ENCODE results near the gene USP2.

The USP2 gene

DNA sequence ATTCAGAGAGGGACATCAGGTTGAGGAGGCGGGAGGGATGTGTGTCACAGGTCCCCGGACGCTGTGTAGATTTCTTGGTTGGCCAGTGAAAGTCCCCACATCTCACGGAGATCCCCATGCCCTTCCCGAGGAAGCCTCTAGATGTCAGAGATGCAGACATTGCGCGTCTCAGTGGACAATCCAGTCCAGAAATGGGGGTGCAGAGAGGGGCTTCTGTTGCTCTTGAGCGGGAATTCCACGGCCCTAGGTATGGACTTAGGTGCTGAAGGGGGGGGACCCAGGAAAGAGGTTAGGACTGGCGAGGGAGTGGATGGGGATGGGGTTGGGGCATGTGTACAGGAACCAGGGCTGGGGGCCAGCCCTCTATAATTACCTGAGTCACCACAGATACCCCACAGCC lies 34.5 kb upstream of the USP2 start:
- H3K9ac ChIP-seq (ENCODE audit: low read length), result no peak overlapping the region
- peaks cover 11% of the 10 kb centered on the region for H3K4me1 ChIP-seq (ENCODE audit: control insufficient read depth, insufficient read depth, low read depth, low read length)
- no peaks in the 10 kb centered on the region for H3K9me3 ChIP-seq (ENCODE audit: control insufficient read depth, low read length)
- no peak overlapping the region for H2BK12ac ChIP-seq (ENCODE audit: low read length in 2 of 2)
- no peak overlapping the region for H3K18ac ChIP-seq (ENCODE audit: low read depth in 1 of 2, low read length in 2 of 2)
- no peak overlapping the region for H2AFZ ChIP-seq (ENCODE audit: low read depth, low read length)
- no peak overlapping the region for H3K23ac ChIP-seq (ENCODE audit: low read length in 2 of 2)
- H3K14ac ChIP-seq (ENCODE audit: low read length in 2 of 2), result no peak overlapping the region
- H2BK15ac ChIP-seq (ENCODE audit: low read depth, poor library complexity, severe bottlenecking), result no peak overlapping the region
- DNase-seq, result no peak
- H3K4me3 ChIP-seq (ENCODE audit: insufficient read depth in 1 of 2, low read depth in 1 of 2, low read length in 2 of 2), result no peak overlapping the region
- no peak overlapping the region for H3K4ac ChIP-seq (ENCODE audit: low read depth in 1 of 2, low read length in 2 of 2)
- no peak overlapping the region for H2BK120ac ChIP-seq (ENCODE audit: low read depth, low read length)
- no peak overlapping the region for H2BK5ac ChIP-seq (ENCODE audit: low read depth, low read length, poor library complexity, severe bottlenecking)
- no peak overlapping the region for H3K27ac ChIP-seq (ENCODE audit: low read length, poor library complexity, severe bottlenecking)
- peaks cover 0 to 43% of the 10 kb centered on the region in 2 experiments for H3K27me3 ChIP-seq (ENCODE audit: control insufficient read depth in 1 of 2, insufficient read depth in 1 of 2, low read length in 2 of 2)
- no peak overlapping the region for H4K8ac ChIP-seq (ENCODE audit: low read length)
- no peak overlapping the region for H2AK5ac ChIP-seq (ENCODE audit: low read length, severe bottlenecking)
- no peaks in the 10 kb centered on the region for H3K79me1 ChIP-seq (replicated peaks; ENCODE audit: low read length, poor library complexity, severe bottlenecking)
- H3K4me2 ChIP-seq (ENCODE audit: low read length, poor library complexity, severe bottlenecking), result no peak overlapping the region
- H4K91ac ChIP-seq (ENCODE audit: low read length), result no peak overlapping the region
- WGBS, result 95% methylated on average over 9 of the region's 10 CpGs
- peaks cover 0 to 28% of the 10 kb centered on the region in 2 experiments for H3K36me3 ChIP-seq (ENCODE audit: control insufficient read depth in 1 of 2, insufficient read depth in 2 of 2, low read depth in 1 of 2, low read length in 2 of 2)

DNA sequence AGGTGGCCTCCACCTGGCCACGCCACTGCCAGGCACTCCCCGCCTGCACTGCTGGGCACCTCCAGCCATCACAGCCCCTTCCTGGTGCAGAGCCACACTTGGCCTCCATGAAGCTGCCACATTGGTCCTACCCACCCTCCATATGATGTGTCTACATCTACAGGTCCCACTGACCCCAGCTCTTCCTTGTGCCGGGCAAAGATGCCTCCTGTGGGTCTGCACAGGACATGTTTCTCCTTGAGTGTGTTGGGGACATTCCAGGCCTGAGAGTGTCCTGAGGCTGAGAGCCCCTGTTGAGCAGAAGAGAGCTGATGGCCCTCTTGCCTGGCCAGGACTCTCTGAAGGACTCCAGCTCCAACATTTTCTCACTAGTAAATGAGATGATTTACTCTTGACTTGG lies 34.0 kb upstream of the USP2 start:
- Histone ChIP-seq H2BK12ac (ENCODE audit: low read length in 2 of 2) (no peak overlapping the region), H2AK5ac (ENCODE audit: low read length, severe bottlenecking) (no peak overlapping the region), H2BK5ac (ENCODE audit: low read depth, low read length, poor library complexity, severe bottlenecking) (no peak overlapping the region), H3K14ac (ENCODE audit: low read length in 2 of 2) (no peak overlapping the region), H4K8ac (ENCODE audit: low read length) (no peak overlapping the region), H3K9ac (ENCODE audit: low read length) (no peak overlapping the region), H3K79me1 (replicated peaks; ENCODE audit: low read length, poor library complexity, severe bottlenecking) (no peaks in the 10 kb centered on the region), H3K4me3 (ENCODE audit: insufficient read depth in 1 of 2, low read depth in 1 of 2, low read length in 2 of 2) (no peak overlapping the region), H3K18ac (ENCODE audit: low read depth in 1 of 2, low read length in 2 of 2) (no peak overlapping the region), H3K23ac (ENCODE audit: low read length in 2 of 2) (no peak overlapping the region), H3K4ac (ENCODE audit: low read depth in 1 of 2, low read length in 2 of 2) (no peak overlapping the region), H3K9me3 (ENCODE audit: control insufficient read depth, low read length) (no peaks in the 10 kb centered on the region), H3K27me3 (ENCODE audit: control insufficient read depth in 1 of 2, insufficient read depth in 1 of 2, low read length in 2 of 2) (peaks cover 0 to 38% of the 10 kb centered on the region in 2 experiments), H2BK15ac (ENCODE audit: low read depth, poor library complexity, severe bottlenecking) (no peak overlapping the region), H3K27ac (ENCODE audit: low read length, poor library complexity, severe bottlenecking) (no peak overlapping the region), H3K4me1 (ENCODE audit: control insufficient read depth, insufficient read depth, low read depth, low read length) (peaks cover 11% of the 10 kb centered on the region), H2BK120ac (ENCODE audit: low read depth, low read length) (no peak overlapping the region), H4K91ac (ENCODE audit: low read length) (no peak overlapping the region), H3K36me3 (ENCODE audit: control insufficient read depth in 1 of 2, insufficient read depth in 2 of 2, low read depth in 1 of 2, low read length in 2 of 2) (peaks cover 0 to 24% of the 10 kb centered on the region in 2 experiments), H3K4me2 (ENCODE audit: low read length, poor library complexity, severe bottlenecking) (no peak overlapping the region), H2AFZ (ENCODE audit: low read depth, low read length) (no peak overlapping the region)
- WGBS, result 94% methylated on average over 3 of the region's 3 CpGs
- DNase-seq, result no peak

DNA sequence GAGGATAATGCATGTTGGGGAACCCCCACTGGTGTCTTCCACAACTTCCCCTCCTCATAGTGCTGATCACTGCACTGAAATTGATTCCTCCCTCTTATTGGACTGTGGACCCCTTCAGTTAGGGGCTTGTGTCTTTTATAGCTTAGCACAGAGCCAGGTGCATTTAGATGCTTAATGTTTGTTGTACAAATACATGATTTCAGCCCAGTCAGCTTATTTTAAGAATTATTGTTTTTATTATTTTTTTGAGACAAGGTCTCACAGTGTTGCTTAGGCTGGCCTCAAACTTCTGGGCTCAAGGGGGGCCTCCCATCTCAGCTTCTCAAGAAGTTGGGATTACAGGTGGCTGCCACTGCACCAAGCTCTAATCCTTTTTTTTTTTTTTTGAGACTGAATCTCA lies 33.2 kb upstream of the USP2 start:
- no peak overlapping the region for H3K14ac ChIP-seq (ENCODE audit: low read length in 2 of 2)
- no peak for DNase-seq
- H3K18ac ChIP-seq (ENCODE audit: low read depth in 1 of 2, low read length in 2 of 2), result no peak overlapping the region
- no peaks in the 10 kb centered on the region for H3K79me1 ChIP-seq (replicated peaks; ENCODE audit: low read length, poor library complexity, severe bottlenecking)
- H3K27ac ChIP-seq (ENCODE audit: low read length, poor library complexity, severe bottlenecking), result no peak overlapping the region
- H2BK120ac ChIP-seq (ENCODE audit: low read depth, low read length), result no peak overlapping the region
- H2BK12ac ChIP-seq (ENCODE audit: low read length in 2 of 2), result no peak overlapping the region
- no peak overlapping the region for H2AK5ac ChIP-seq (ENCODE audit: low read length, severe bottlenecking)
- H3K9ac ChIP-seq (ENCODE audit: low read length), result no peak overlapping the region
- H2AFZ ChIP-seq (ENCODE audit: low read depth, low read length), result no peak overlapping the region
- H3K23ac ChIP-seq (ENCODE audit: low read length in 2 of 2), result no peak overlapping the region
- no peak overlapping the region for H4K8ac ChIP-seq (ENCODE audit: low read length)
- H3K4me1 ChIP-seq (ENCODE audit: control insufficient read depth, insufficient read depth, low read depth, low read length), result peaks cover 5% of the 10 kb centered on the region
- H2BK15ac ChIP-seq (ENCODE audit: low read depth, poor library complexity, severe bottlenecking), result no peak overlapping the region
- peaks cover 0 to 33% of the 10 kb centered on the region in 2 experiments for H3K27me3 ChIP-seq (ENCODE audit: control insufficient read depth in 1 of 2, insufficient read depth in 1 of 2, low read length in 2 of 2)
- no peak overlapping the region for H3K4me2 ChIP-seq (ENCODE audit: low read length, poor library complexity, severe bottlenecking)
- H3K36me3 ChIP-seq (ENCODE audit: control insufficient read depth in 1 of 2, insufficient read depth in 2 of 2, low read depth in 1 of 2, low read length in 2 of 2), result peaks cover 0 to 16% of the 10 kb centered on the region in 2 experiments
- no peak overlapping the region for H3K4ac ChIP-seq (ENCODE audit: low read depth in 1 of 2, low read length in 2 of 2)
- no peaks in the 10 kb centered on the region for H3K9me3 ChIP-seq (ENCODE audit: control insufficient read depth, low read length)
- no peak overlapping the region for H4K91ac ChIP-seq (ENCODE audit: low read length)
- no peak overlapping the region for H3K4me3 ChIP-seq (ENCODE audit: insufficient read depth in 1 of 2, low read depth in 1 of 2, low read length in 2 of 2)
- no peak overlapping the region for H2BK5ac ChIP-seq (ENCODE audit: low read depth, low read length, poor library complexity, severe bottlenecking)

DNA sequence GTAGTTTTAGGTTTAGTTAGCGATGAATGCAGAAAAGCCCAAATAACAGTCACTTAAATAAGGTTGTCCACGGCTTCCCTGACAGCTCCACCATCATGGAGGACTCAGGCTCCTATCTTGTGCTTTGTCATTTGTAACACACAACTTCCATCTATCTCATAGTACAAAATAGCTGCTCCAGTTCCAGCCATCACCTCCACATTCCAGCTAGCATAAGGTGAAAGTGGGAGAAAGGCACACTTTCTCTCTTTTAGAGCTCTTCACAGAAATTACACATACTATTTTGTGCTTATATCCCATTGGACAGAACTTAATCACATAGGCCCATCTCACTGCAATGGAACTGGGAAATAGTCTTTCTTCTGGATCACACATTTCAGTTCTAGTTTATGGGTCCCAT lies 32.8 kb upstream of the USP2 start:
- H3K4me1 ChIP-seq (ENCODE audit: control insufficient read depth, insufficient read depth, low read depth, low read length), result peaks cover 4% of the 10 kb centered on the region
- H3K4me2 ChIP-seq (ENCODE audit: low read length, poor library complexity, severe bottlenecking), result no peak overlapping the region
- H3K79me1 ChIP-seq (replicated peaks; ENCODE audit: low read length, poor library complexity, severe bottlenecking), result no peaks in the 10 kb centered on the region
- no peak overlapping the region for H3K27ac ChIP-seq (ENCODE audit: low read length, poor library complexity, severe bottlenecking)
- WGBS, result 80% methylated on average over 2 of the region's 2 CpGs
- no peak overlapping the region for H3K9ac ChIP-seq (ENCODE audit: low read length)
- H3K4ac ChIP-seq (ENCODE audit: low read depth in 1 of 2, low read length in 2 of 2), result no peak overlapping the region
- no peak overlapping the region for H3K14ac ChIP-seq (ENCODE audit: low read length in 2 of 2)
- H2BK5ac ChIP-seq (ENCODE audit: low read depth, low read length, poor library complexity, severe bottlenecking), result no peak overlapping the region
- H3K36me3 ChIP-seq (ENCODE audit: control insufficient read depth in 1 of 2, insufficient read depth in 2 of 2, low read depth in 1 of 2, low read length in 2 of 2), result peaks cover 0 to 12% of the 10 kb centered on the region in 2 experiments
- no peak overlapping the region for H2AFZ ChIP-seq (ENCODE audit: low read depth, low read length)
- no peak overlapping the region for H2AK5ac ChIP-seq (ENCODE audit: low read length, severe bottlenecking)
- H3K23ac ChIP-seq (ENCODE audit: low read length in 2 of 2), result no peak overlapping the region
- peaks cover 0 to 30% of the 10 kb centered on the region in 2 experiments for H3K27me3 ChIP-seq (ENCODE audit: control insufficient read depth in 1 of 2, insufficient read depth in 1 of 2, low read length in 2 of 2)
- no peak overlapping the region for H2BK15ac ChIP-seq (ENCODE audit: low read depth, poor library complexity, severe bottlenecking)
- no peak overlapping the region for H2BK120ac ChIP-seq (ENCODE audit: low read depth, low read length)
- H4K8ac ChIP-seq (ENCODE audit: low read length), result no peak overlapping the region
- DNase-seq, result no peak
- no peak overlapping the region for H2BK12ac ChIP-seq (ENCODE audit: low read length in 2 of 2)
- H3K9me3 ChIP-seq (ENCODE audit: control insufficient read depth, low read length), result no peaks in the 10 kb centered on the region
- H4K91ac ChIP-seq (ENCODE audit: low read length), result no peak overlapping the region
- no peak overlapping the region for H3K4me3 ChIP-seq (ENCODE audit: insufficient read depth in 1 of 2, low read depth in 1 of 2, low read length in 2 of 2)
- no peak overlapping the region for H3K18ac ChIP-seq (ENCODE audit: low read depth in 1 of 2, low read length in 2 of 2)
